Subcutaneous adipose tissue (tissue), 4 donors: ENCODE results near the gene MX2. TPM values are rescaled to one million over a fixed set of nuclear protein-coding genes. Genes with fewer than 3 reads are reported as not detected.

Experiments
- total RNA-seq, 4 donors: library from RNA; depleted of rRNA; stranded (reverse); fragments of >200 nt; gene quantifications; one replicate each; pipeline ENCODE4 v1.1.0, GENCODE V29; 2016
- TF ChIP-seq, protein P1 (sequence below): fragments of 450-650 bp; IDR thresholded peaks from one replicate; pipeline ENCODE4 v1.5.1; 2016; ENCODE audit warnings: low read depth, mild to moderate bottlenecking, control low read depth, antibody characterized with exemption, moderate library complexity

The MX2 gene
- total RNA-seq, 4 donors from 2014 or later: 16.4 to 31.3 (median 28.5) TPM

DNA sequence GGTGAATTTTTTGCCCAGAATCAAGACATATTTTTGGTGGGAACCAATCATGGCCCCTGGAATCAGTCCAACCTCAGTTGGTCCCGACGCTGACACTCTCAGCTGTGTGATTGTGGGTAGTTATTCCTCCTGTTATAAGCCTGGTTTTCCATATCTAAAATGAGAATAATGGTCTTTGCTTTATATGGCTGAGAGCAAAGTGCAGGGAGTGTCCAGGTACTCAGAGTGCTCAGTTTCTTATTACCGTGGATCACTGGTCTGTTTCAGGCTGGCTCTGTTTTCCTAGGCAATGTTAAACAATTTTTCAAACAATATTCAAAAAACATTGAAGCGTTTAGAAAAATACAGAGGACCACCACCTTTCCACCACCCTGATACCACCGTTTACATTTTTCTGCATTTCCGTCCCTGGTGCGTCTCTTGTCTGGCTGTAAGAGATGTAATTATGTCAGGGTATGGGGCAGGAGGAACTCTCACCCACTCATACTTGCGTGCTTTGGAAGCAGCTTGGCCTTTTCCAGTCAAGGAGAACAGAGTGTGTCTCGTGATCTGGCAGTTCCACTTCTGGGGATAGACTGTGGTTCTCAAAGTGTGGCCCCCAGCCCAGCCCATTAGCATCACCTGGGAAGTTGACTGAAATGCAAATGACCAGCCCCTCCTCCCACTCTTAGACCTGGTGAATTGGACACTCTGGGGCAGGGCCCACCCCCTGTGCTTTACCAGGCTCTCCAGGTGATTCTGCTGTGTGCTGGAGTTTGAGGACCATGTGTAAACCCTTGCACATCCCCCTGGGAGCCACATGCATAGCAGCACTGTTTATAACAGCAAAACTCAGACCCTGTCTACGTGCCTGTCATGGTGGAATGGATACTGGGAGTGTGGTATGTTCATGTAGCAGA lies 71.0 kb downstream of the MX2 start:
- TF ChIP-seq, protein P1, sequence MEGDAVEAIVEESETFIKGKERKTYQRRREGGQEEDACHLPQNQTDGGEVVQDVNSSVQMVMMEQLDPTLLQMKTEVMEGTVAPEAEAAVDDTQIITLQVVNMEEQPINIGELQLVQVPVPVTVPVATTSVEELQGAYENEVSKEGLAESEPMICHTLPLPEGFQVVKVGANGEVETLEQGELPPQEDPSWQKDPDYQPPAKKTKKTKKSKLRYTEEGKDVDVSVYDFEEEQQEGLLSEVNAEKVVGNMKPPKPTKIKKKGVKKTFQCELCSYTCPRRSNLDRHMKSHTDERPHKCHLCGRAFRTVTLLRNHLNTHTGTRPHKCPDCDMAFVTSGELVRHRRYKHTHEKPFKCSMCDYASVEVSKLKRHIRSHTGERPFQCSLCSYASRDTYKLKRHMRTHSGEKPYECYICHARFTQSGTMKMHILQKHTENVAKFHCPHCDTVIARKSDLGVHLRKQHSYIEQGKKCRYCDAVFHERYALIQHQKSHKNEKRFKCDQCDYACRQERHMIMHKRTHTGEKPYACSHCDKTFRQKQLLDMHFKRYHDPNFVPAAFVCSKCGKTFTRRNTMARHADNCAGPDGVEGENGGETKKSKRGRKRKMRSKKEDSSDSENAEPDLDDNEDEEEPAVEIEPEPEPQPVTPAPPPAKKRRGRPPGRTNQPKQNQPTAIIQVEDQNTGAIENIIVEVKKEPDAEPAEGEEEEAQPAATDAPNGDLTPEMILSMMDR: no peak

DNA sequence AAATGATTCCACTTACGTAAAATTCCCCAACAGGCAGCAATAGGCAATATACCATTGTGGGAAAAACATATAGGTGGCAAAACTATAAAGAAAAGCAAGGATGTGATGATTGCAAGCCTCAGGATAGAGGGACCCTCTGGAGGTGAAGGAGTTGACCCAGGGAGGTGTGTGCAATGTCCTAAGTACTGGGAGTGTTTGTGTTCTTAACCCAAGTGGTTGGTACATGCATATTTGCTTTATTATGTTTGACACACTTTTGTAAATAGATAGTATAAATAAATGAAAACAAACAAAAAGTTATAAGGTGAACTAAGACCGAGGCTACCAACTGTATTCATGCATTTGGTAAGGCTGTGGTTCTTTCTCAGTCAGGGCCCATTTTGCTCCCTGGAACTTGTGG lies 71.7 kb downstream of the MX2 start:
- TF ChIP-seq, protein P1: no peak

DNA sequence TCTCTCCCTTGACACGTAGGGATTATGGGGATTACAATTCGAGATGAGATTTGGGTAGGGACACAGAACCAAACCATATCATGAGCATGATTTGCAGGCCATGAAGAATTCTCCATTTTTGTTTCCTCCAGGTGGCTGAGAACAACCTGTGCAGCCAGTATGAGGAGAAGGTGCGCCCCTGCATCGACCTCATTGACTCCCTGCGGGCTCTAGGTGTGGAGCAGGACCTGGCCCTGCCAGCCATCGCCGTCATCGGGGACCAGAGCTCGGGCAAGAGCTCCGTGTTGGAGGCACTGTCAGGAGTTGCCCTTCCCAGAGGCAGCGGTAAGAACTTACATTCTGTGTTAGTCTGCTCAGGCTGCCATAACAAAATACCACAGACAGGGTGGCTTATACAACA lies 73.9 kb downstream of the MX2 start:
- TF ChIP-seq, protein P1: no peak

DNA sequence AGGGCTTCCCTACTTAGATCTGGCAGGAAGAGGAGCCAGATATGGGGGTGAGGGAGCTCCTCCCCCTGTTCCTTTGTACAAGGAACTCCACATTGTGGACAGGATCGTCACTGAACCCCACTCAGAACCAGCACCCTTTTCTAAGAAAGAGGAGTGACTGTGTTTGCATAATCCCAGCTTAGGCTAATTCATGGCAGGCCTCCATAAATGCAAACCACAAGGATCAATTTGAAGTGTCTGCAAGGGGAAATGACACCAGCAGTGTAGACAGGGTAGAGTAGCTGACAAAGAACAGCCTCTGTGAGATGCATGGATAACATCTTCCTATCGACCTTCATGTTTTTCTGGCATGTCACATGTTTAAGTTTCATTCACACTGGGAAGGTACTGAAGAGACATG lies 75.9 kb downstream of the MX2 start:
- TF ChIP-seq, protein P1: no peak

DNA sequence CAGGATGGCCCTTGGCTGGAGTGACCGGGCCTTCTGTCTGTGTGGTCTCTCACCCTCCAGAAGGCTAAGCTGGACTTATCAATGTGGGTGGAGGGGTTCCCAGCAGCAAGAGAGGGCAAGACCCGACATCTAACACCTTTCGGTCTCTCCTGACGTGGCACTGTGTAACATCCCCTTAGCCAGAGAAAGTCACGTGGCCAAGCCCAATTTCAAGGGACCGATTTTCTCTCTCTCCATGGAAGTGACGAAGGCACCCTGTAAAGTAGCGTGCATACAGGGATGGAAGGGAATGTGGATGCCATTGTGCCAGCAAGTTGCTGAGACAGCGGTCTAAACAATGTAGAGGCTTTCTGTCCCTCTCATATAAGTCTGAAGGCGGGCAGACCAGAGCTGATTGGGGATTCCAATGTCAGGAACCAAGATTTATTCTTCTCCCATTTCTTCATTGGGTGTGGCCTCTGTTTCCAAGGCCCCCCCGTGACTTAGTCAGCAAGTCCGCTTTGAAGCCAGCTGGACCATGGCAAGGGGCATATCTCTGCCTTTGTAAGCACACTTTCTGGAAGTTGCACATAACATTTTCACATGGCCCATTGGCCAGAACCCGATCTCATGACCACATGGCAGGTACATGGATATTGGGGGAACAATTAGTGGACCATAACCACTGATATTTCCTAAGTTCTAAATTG lies 76.7 kb downstream of the MX2 start:
- TF ChIP-seq, protein P1: no peak

DNA sequence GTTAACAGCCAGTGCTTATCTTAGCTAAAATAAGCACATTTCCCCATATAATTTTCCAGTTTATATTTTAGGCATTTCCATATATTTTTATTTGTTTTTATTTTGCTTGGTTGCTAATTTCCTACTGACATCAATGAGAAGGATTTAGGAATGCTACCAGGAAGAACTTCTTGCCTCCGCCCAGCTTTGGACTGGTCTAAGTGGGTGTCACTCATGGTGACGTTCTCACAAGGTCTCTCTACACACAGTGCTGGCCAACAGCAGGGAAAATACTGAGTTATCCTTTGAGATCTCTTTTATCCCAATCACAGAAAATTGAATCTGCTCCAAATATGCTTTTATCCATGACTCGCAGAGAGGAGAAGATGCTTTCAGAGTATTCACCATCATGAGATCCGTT lies 77.4 kb downstream of the MX2 start:
- TF ChIP-seq, protein P1: no peak

DNA sequence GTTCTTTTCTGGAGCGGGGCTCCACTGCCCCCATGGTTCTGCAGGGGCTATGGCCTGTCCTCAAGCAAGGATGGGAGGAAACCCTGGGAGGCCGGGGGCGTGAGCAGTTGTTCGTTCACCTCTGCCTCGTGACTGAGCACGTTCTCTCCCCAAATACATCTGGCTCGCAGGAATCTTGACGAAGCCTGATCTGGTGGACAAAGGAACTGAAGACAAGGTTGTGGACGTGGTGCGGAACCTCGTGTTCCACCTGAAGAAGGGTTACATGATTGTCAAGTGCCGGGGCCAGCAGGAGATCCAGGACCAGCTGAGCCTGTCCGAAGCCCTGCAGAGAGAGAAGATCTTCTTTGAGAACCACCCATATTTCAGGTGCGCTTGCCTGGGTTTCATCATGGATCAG lies 79.7 kb downstream of the MX2 start:
- TF ChIP-seq, protein P1: no peak
